Measurements from ENCODE around the gene MYCL.

DNA sequence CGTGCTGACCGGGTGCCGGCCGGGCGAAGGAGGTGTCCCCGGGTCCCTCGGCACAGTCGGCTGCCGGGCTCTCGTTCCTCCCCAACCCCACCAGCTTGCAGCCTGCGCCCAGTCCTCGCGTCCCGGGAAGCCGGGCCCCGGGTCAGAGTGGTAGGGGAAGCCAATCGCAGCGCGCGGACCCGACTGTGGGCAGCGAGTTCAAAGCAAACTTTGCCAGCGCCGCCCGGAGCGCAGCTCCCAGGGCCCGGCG lies 328 bp downstream of the MYCL start:
- no peak for TF ChIP-seq ESRRA (IDR thresholded peaks at IDR 0.05; ENCODE audit: borderline replicate concordance, low read length)
- TF ChIP-seq, protein P1, sequence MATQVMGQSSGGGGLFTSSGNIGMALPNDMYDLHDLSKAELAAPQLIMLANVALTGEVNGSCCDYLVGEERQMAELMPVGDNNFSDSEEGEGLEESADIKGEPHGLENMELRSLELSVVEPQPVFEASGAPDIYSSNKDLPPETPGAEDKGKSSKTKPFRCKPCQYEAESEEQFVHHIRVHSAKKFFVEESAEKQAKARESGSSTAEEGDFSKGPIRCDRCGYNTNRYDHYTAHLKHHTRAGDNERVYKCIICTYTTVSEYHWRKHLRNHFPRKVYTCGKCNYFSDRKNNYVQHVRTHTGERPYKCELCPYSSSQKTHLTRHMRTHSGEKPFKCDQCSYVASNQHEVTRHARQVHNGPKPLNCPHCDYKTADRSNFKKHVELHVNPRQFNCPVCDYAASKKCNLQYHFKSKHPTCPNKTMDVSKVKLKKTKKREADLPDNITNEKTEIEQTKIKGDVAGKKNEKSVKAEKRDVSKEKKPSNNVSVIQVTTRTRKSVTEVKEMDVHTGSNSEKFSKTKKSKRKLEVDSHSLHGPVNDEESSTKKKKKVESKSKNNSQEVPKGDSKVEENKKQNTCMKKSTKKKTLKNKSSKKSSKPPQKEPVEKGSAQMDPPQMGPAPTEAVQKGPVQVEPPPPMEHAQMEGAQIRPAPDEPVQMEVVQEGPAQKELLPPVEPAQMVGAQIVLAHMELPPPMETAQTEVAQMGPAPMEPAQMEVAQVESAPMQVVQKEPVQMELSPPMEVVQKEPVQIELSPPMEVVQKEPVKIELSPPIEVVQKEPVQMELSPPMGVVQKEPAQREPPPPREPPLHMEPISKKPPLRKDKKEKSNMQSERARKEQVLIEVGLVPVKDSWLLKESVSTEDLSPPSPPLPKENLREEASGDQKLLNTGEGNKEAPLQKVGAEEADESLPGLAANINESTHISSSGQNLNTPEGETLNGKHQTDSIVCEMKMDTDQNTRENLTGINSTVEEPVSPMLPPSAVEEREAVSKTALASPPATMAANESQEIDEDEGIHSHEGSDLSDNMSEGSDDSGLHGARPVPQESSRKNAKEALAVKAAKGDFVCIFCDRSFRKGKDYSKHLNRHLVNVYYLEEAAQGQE (IDR thresholded peaks at IDR 0.05), result no peak
- TF ChIP-seq, protein P2, sequence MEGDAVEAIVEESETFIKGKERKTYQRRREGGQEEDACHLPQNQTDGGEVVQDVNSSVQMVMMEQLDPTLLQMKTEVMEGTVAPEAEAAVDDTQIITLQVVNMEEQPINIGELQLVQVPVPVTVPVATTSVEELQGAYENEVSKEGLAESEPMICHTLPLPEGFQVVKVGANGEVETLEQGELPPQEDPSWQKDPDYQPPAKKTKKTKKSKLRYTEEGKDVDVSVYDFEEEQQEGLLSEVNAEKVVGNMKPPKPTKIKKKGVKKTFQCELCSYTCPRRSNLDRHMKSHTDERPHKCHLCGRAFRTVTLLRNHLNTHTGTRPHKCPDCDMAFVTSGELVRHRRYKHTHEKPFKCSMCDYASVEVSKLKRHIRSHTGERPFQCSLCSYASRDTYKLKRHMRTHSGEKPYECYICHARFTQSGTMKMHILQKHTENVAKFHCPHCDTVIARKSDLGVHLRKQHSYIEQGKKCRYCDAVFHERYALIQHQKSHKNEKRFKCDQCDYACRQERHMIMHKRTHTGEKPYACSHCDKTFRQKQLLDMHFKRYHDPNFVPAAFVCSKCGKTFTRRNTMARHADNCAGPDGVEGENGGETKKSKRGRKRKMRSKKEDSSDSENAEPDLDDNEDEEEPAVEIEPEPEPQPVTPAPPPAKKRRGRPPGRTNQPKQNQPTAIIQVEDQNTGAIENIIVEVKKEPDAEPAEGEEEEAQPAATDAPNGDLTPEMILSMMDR (IDR thresholded peaks at IDR 0.05), result no peak
- TF ChIP-seq RCOR1 (IDR thresholded peaks at IDR 0.05; ENCODE audit: low read depth, low read length), result no peak
- no peak for TF ChIP-seq RAD21 (conservative IDR thresholded peaks at IDR 0.05 in 1 of 2, IDR thresholded peaks at IDR 0.05 in 1 of 2)

Data from A549 (cell line).